Gastrocnemius medialis (tissue), 4 donors: Measurements from ENCODE around the gene GPRIN3. TPM values are rescaled to one million over a fixed set of nuclear protein-coding genes. Genes with fewer than 3 reads are reported as not detected.

Source experiments
- ATAC-seq, 2 donors: fragments of 150-250 bp; one replicate each; pipeline ENCODE4 v1.9.1; 2016
- DNase-seq, 2 donors: peaks; one replicate each; pipeline ENCODE4 v3.0.0-alpha.2; 2019
- H3K27ac ChIP-seq, 4 donors: fragments of 200-600 bp; sonication (generic); 1 replicate in 1 of 4; 2 replicates in 3 of 4; pipeline ENCODE4 v1.5.1; 2016 to 2018; ENCODE audit warnings: mild to moderate bottlenecking in 2 of 4, moderate library complexity in 1 of 4
- H3K27me3 ChIP-seq, 3 donors: fragments of 200-600 bp; sonication (generic) in 2 of 3; 1 replicate in 1 of 3; 2 replicates in 2 of 3; pipeline versions ENCODE4 v1.5.1 to v1.6.0; 2016 to 2019; ENCODE audit warnings: mild to moderate bottlenecking in 1 of 3, moderate library complexity in 1 of 3
- H3K36me3 ChIP-seq, 2 donors: fragments of 200-600 bp; sonication (generic) in 1 of 2; one replicate each; pipeline ENCODE4 v1.5.1; 2017 to 2018
- H3K4me1 ChIP-seq, 2 donors: fragments of 200-600 bp; sonication (generic) in 1 of 2; one replicate each; pipeline ENCODE4 v1.5.1; 2016 to 2017; ENCODE audit warnings: mild to moderate bottlenecking in 2 of 2
- H3K4me3 ChIP-seq, 4 donors: fragments of 200-600 bp; sonication (generic) in 3 of 4; 1 replicate in 1 of 4; 2 replicates in 3 of 4; pipeline ENCODE4 v1.5.1; 2016 to 2019; ENCODE audit warnings: mild to moderate bottlenecking in 2 of 4
- H3K9me3 ChIP-seq, 3 donors: fragments of 200-600 bp; sonication (generic) in 2 of 3; 1 replicate in 1 of 3; 2 replicates in 2 of 3; pipeline ENCODE4 v1.5.1; 2016 to 2019
- CTCF ChIP-seq, 5 experiments: fragments of 450-650 bp in 3 of 5; fragments of 200-600 bp in 2 of 5; sonication (generic) in 2 of 5; IDR thresholded peaks in 4 of 5; conservative IDR thresholded peaks in 1 of 5; 1 replicate in 4 of 5; 2 replicates in 1 of 5; pipeline ENCODE4 v1.5.1; 2016 to 2019; ENCODE audit warnings: antibody characterized with exemption in 5 of 5, mild to moderate bottlenecking in 3 of 5, moderate library complexity in 3 of 5
- POLR2A ChIP-seq, 2 donors: fragments of 450-650 bp; IDR thresholded peaks; one replicate each; pipeline ENCODE4 v1.6.1; 2017; ENCODE audit warnings: antibody characterized with exemption in 2 of 2, mild to moderate bottlenecking in 2 of 2, moderate library complexity in 2 of 2
- in situ Hi-C, 4 donors: fragments of 200-750 bp; cut with MboI; loops; one replicate each; pipeline versions ENCODE4 v1.15.0 to v1.8.0; 2017; ENCODE audit warnings: low sequenced_read_pairs in 4 of 4
- intact Hi-C: fragments of 100-400 bp; cut with DNase I; formaldehyde crosslinking; loops from one replicate; pipeline ENCODE4 v1.15.1; 2023; ENCODE audit warnings: low total_unique reads
- total RNA-seq, 4 donors: library from RNA; depleted of rRNA; stranded (reverse); fragments of >200 nt; gene quantifications; one replicate each; pipeline versions ENCODE4 v1.1.0 to v1.2.3, GENCODE V29; 2016

Gene GPRIN3
- total RNA-seq, 4 donors from 2014 or later, result 1.2 to 3.1 (median 1.8) TPM

DNA sequence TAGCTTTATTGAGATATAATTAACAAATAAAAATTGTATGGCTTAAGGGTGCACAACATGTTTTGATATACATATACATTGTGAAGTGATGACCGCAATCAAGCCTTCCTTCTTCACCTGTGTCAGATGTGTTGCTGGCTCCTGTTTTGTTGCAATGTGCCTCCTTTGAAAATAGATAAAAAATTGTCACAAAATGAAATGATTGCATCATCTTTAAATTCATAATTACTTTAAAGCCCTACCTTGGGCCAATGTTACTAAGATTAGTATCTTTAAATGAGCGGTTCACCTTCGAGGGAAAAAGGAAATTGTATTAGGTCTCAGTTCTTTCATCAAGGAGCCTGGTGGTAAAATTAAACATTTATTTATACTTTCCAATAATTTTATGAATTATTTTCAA lies 77.3 kb downstream of the GPRIN3 start:
- no peak for DNase-seq
- ATAC-seq, result no peak
- in situ Hi-C loops, result loop anchor here in 1 of 4 donors (10.0 to 25.0 kb wide), 2 partner anchors 195 to 682 kb away; no protein-coding TSS in a partner anchor

DNA sequence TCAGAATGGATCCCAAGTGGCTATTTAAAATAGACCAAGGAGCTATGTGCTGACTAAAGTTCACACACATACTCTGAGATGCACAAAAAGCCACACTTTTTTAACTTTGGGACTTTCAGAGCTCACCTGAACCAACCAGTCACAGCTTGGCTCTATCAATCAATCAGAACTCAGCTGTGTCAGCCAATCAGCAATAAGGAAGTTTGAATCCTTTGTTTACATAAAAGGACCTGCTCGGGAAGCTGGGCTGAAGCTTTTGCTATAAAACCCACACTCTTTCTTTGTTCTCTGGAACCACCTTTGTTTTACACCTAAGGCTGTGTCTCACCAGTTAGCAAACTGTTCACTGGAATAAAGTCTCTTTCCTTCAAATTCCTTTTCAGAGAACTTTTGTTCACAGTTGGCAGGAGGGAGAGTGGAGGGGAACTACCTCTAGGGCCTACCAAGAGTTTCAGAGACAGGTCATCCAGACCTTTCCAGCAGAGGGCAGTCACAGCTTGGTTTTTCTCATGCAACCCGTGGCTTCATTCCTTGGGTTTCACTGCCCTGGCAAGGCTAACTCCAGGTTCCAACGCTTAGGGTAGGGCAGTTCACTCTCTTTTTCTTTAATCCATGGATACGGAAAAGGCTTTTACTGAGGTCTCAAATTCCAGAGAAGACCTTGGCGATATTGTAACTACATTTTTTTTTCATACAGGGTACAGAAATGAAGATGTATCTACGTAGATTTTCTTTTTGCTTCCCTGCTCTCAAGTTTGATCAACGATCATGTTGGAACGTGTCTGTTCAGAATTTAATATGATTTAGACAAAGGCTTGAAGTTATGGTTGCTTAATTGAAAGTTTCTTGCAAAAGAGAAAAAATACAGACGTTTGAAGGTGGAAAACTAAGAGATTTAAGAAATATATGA lies 80.7 kb downstream of the GPRIN3 start:
- Histone ChIP-seq H3K4me1 (no peaks in the 10 kb centered on the region), H3K4me3 (no peak overlapping the region), H3K27ac (no peak overlapping the region), H3K36me3 (no peaks in the 10 kb centered on the region), H3K9me3 (no peaks in the 10 kb centered on the region), H3K27me3 (no peaks in the 10 kb centered on the region)
- in situ Hi-C loops (loop anchor here in 2 of 4 donors (10.0 to 25.0 kb wide), 2 partner anchors 208 to 685 kb away; no protein-coding TSS in a partner anchor), intact Hi-C loops (loop anchor here (5.0 to 10.0 kb wide), 2 partner anchors 205 to 678 kb away; no protein-coding TSS in a partner anchor)
- TF ChIP-seq POLR2A (IDR thresholded peaks at IDR 0.05), result no peak
- TF ChIP-seq CTCF (IDR thresholded peaks at IDR 0.05 in 4 of 5, conservative IDR thresholded peaks at IDR 0.05 in 1 of 5), result peak in 3 of 5 experiments; percentile 50 to 57 (median 57)
- peak; percentile 15 to 45 for DNase-seq
- peak; percentile 66 to 84 for ATAC-seq

More for the DNA sequence above, 77.3 kb downstream of the GPRIN3 start:
- Histone ChIP-seq H3K27ac (no peak overlapping the region), H3K4me3 (no peak overlapping the region), H3K36me3 (no peaks in the 10 kb centered on the region), H3K27me3 (no peaks in the 10 kb centered on the region), H3K4me1 (no peaks in the 10 kb centered on the region), H3K9me3 (no peaks in the 10 kb centered on the region)
- TF ChIP-seq POLR2A (IDR thresholded peaks at IDR 0.05), result no peak
- no peak for TF ChIP-seq CTCF (IDR thresholded peaks at IDR 0.05 in 4 of 5, conservative IDR thresholded peaks at IDR 0.05 in 1 of 5)
- intact Hi-C loops, result no loop called here

GRCh38 chr4:89222170-89222569 lies 85.4 kb downstream of the GPRIN3 start:
- no peak for DNase-seq
- intact Hi-C loops, result loop anchor here (10.0 kb wide), 1 partner anchor 683 kb away; no protein-coding TSS in a partner anchor
- Histone ChIP-seq H3K27me3 (no peaks in the 10 kb centered on the region), H3K4me3 (no peak overlapping the region), H3K9me3 (no peaks in the 10 kb centered on the region), H3K4me1 (no peaks in the 10 kb centered on the region), H3K36me3 (no peaks in the 10 kb centered on the region), H3K27ac (no peak overlapping the region)
- ATAC-seq, result no peak
- in situ Hi-C loops, result loop anchor here in 1 of 4 donors (10.0 kb wide), 1 partner anchor 213 kb away; no protein-coding TSS in a partner anchor
- TF ChIP-seq CTCF (IDR thresholded peaks at IDR 0.05 in 4 of 5, conservative IDR thresholded peaks at IDR 0.05 in 1 of 5), result no peak
- no peak for TF ChIP-seq POLR2A (IDR thresholded peaks at IDR 0.05)

DNA sequence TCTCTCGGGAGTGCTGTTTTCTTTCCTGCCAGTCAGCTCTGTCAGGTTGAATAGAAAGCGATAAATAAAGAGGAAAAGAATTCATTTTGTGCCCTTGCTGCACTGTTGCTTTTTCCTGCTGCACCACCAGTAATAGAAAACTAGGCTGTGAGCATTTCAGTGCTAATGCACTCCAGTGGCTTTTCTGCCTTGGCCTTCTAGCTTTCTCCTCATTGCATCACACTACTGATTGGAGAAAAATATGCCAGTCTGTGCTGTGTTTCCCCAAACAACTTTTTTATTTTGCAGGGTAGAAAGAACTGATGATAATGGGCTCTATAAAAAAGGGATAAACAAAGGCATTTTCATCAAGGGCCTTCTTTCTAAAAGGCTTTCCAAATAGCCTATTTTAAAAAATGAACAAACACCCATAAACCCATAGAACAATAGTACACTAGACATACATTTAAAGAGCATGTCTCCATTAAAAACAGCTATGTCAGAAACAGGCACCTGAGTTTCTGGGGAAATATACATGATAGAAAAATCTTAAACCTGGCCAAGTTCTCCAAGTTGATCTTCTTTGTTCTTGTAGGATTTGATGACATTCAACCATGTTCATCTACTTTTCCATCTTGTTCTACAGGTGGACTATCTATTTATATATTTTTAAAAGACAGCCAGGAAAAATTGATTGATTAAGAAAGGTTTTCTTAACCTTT lies 86.3 kb downstream of the GPRIN3 start:
- no peaks in the 10 kb centered on the region for H3K36me3 ChIP-seq
- H3K27ac ChIP-seq, result no peak overlapping the region
- no peaks in the 10 kb centered on the region for H3K9me3 ChIP-seq
- ATAC-seq, result no peak
- intact Hi-C loops (loop anchor here (10.0 kb wide), 1 partner anchor 683 kb away; no protein-coding TSS in a partner anchor), in situ Hi-C loops (loop anchor here in 1 of 4 donors (10.0 kb wide), 1 partner anchor 213 kb away; no protein-coding TSS in a partner anchor)
- no peaks in the 10 kb centered on the region for H3K4me1 ChIP-seq
- no peak for DNase-seq
- no peak overlapping the region for H3K4me3 ChIP-seq
- TF ChIP-seq CTCF (IDR thresholded peaks at IDR 0.05 in 4 of 5, conservative IDR thresholded peaks at IDR 0.05 in 1 of 5), result no peak
- TF ChIP-seq POLR2A (IDR thresholded peaks at IDR 0.05), result no peak
- H3K27me3 ChIP-seq, result no peaks in the 10 kb centered on the region
